Activated naive CD4-positive, alpha-beta T cell treated with anti-CD3 and anti-CD28 coated beads, Interleukin-2, amount 50 U/mL, for 24 hours (primary cell): ENCODE results near the gene FOXO3.

Experiments used
- H3K27ac Mint-ChIP-seq: one replicate; pipeline ENCODE4 v1.8.0; 2021; ENCODE audit warnings: mild to moderate bottlenecking, mixed read lengths
- H3K27me3 Mint-ChIP-seq: one replicate; pipeline ENCODE4 v1.8.0; 2021; ENCODE audit warnings: mixed read lengths
- H3K36me3 Mint-ChIP-seq: one replicate; pipeline ENCODE4 v1.8.0; 2021; ENCODE audit warnings: mixed read lengths
- H3K4me1 Mint-ChIP-seq: one replicate; pipeline ENCODE4 v1.8.0; 2021; ENCODE audit warnings: mixed read lengths
- H3K4me3 Mint-ChIP-seq: one replicate; pipeline ENCODE4 v1.8.0; 2021; ENCODE audit warnings: mild to moderate bottlenecking, mixed read lengths
- H3K9me3 Mint-ChIP-seq: one replicate; pipeline ENCODE4 v1.8.0; 2021; ENCODE audit warnings: mixed read lengths

FOXO3 gene

GRCh38 chr6:108723594-108723993, 162.9 kb downstream of the FOXO3 start:
- Mint-ChIP-seq H3K4me3 (no peak overlapping the region), H3K9me3 (peaks cover 11% of the 10 kb centered on the region), H3K27ac (no peak overlapping the region), H3K27me3 (peaks cover 2% of the 10 kb centered on the region), H3K4me1 (peaks cover 4% of the 10 kb centered on the region), H3K36me3 (peaks cover 8% of the 10 kb centered on the region)

- Mint-ChIP-seq H3K36me3 (peaks cover 5% of the 10 kb centered on the region), H3K27ac (no peak overlapping the region), H3K4me1 (no peaks in the 10 kb centered on the region), H3K27me3 (no peaks in the 10 kb centered on the region), H3K9me3 (peaks cover 11% of the 10 kb centered on the region), H3K4me3 (no peak overlapping the region)
Measured at GRCh38 chr6:108726726-108727339, 166.1 kb downstream of the FOXO3 start.

GRCh38 chr6:108727966-108728730, 167.4 kb downstream of the FOXO3 start:
- Mint-ChIP-seq H3K9me3 (peaks cover 9% of the 10 kb centered on the region), H3K36me3 (peaks cover 4% of the 10 kb centered on the region), H3K27me3 (no peaks in the 10 kb centered on the region), H3K27ac (no peak overlapping the region), H3K4me1 (no peaks in the 10 kb centered on the region), H3K4me3 (no peak overlapping the region)

GRCh38 chr6:108728826-108729225, 168.1 kb downstream of the FOXO3 start:
- Mint-ChIP-seq H3K27me3 (no peaks in the 10 kb centered on the region), H3K9me3 (peaks cover 4% of the 10 kb centered on the region), H3K36me3 (no peaks in the 10 kb centered on the region), H3K27ac (no peak overlapping the region), H3K4me1 (no peaks in the 10 kb centered on the region), H3K4me3 (no peak overlapping the region)

GRCh38 chr6:108730635-108731515, 170.2 kb downstream of the FOXO3 start:
- Mint-ChIP-seq H3K4me1 (no peaks in the 10 kb centered on the region), H3K9me3 (no peaks in the 10 kb centered on the region), H3K36me3 (no peaks in the 10 kb centered on the region), H3K27ac (no peak overlapping the region), H3K4me3 (no peak overlapping the region), H3K27me3 (no peaks in the 10 kb centered on the region)

- H3K36me3 Mint-ChIP-seq: no peaks in the 10 kb centered on the region
- H3K4me3 Mint-ChIP-seq: no peak overlapping the region
- H3K9me3 Mint-ChIP-seq: no peaks in the 10 kb centered on the region
Measured at GRCh38 chr6:108732091-108732870, 171.6 kb downstream of the FOXO3 start.

GRCh38 chr6:108733051-108733450, 172.3 kb downstream of the FOXO3 start:
- Mint-ChIP-seq H3K27me3 (no peaks in the 10 kb centered on the region), H3K36me3 (no peaks in the 10 kb centered on the region), H3K4me3 (no peak overlapping the region), H3K27ac (no peak overlapping the region), H3K4me1 (no peaks in the 10 kb centered on the region), H3K9me3 (no peaks in the 10 kb centered on the region)

More at GRCh38 chr6:108732091-108732870, 171.6 kb downstream of the FOXO3 start:
- no peak overlapping the region for H3K27ac Mint-ChIP-seq
- no peaks in the 10 kb centered on the region for H3K4me1 Mint-ChIP-seq
- no peaks in the 10 kb centered on the region for H3K27me3 Mint-ChIP-seq

GRCh38 chr6:108733706-108734265, 173.1 kb downstream of the FOXO3 start:
- H3K4me3 Mint-ChIP-seq: no peak overlapping the region
- no peaks in the 10 kb centered on the region for H3K27me3 Mint-ChIP-seq
- H3K36me3 Mint-ChIP-seq: no peaks in the 10 kb centered on the region
- H3K4me1 Mint-ChIP-seq: no peaks in the 10 kb centered on the region
- no peaks in the 10 kb centered on the region for H3K9me3 Mint-ChIP-seq
- H3K27ac Mint-ChIP-seq: no peak overlapping the region
